Measurements from ENCODE around the gene HPDL.

The HPDL gene

GRCh38 chr1:45325851-45326506, 716 bp upstream of the HPDL start:
- DNase-seq, result no peak

GRCh38 chr1:45327644-45328515, 1.2 kb downstream of the HPDL start:
- no peak for DNase-seq

- no peak for DNase-seq
Observed at GRCh38 chr1:45328680-45329079, 2.0 kb downstream of the HPDL start.

- DNase-seq, result no peak
Observed at GRCh38 chr1:45329445-45329844, 2.8 kb downstream of the HPDL start.

GRCh38 chr1:45331436-45332345, 5.0 kb downstream of the HPDL start:
- no peak for DNase-seq

GRCh38 chr1:45332346-45332720, 5.6 kb downstream of the HPDL start:
- no peak for DNase-seq

GRCh38 chr1:45334308-45335245, 7.9 kb downstream of the HPDL start:
- DNase-seq, result no peak

- no peak for DNase-seq
Observed at GRCh38 chr1:45335855-45336324, 9.2 kb downstream of the HPDL start.

GRCh38 chr1:45337630-45338325, 11.1 kb downstream of the HPDL start:
- no peak for DNase-seq

GRCh38 chr1:45339789-45340558, 13.3 kb downstream of the HPDL start, which contains the start of the genes MUTYH and TOE1:
MUTYH (minus strand) TSS chr1:45340440; CDS start chr1:45334505, 5,935 bp downstream.
TOE1 (plus strand) TSS chr1:45340170; CDS start chr1:45340253, 83 bp downstream.
- peak; percentile 89 for DNase-seq

- peak; percentile 5 for DNase-seq
Observed at GRCh38 chr1:45340816-45341466, 14.2 kb downstream of the HPDL start.

GRCh38 chr1:45344499-45344898, 17.8 kb downstream of the HPDL start:
- no peak for DNase-seq

- no peak for DNase-seq
Observed at GRCh38 chr1:45345014-45345413, 18.3 kb downstream of the HPDL start.

- no peak for DNase-seq
Observed at GRCh38 chr1:45346473-45346872, 19.8 kb downstream of the HPDL start.

GRCh38 chr1:45348020-45348419, 21.3 kb downstream of the HPDL start:
- DNase-seq, result no peak

- DNase-seq, result no peak
Observed at GRCh38 chr1:45348609-45348965, 21.9 kb downstream of the HPDL start.

- no peak for DNase-seq
Observed at GRCh38 chr1:45348966-45349677, 22.4 kb downstream of the HPDL start.

GRCh38 chr1:45351508-45351907, 24.8 kb downstream of the HPDL start:
- DNase-seq, result no peak

- no peak for DNase-seq
Observed at GRCh38 chr1:45353685-45354084, 27.0 kb downstream of the HPDL start.
